NCI-H1436 treated with DMSO at 0.1 percent for 48 hours (cell line): ENCODE data around the gene YWHAQ.

ENCODE experiments used
- DNase-seq: peaks from one replicate; lab custom pipeline; 2025; lab: John Stamatoyannopoulos, UW

The YWHAQ gene

DNA sequence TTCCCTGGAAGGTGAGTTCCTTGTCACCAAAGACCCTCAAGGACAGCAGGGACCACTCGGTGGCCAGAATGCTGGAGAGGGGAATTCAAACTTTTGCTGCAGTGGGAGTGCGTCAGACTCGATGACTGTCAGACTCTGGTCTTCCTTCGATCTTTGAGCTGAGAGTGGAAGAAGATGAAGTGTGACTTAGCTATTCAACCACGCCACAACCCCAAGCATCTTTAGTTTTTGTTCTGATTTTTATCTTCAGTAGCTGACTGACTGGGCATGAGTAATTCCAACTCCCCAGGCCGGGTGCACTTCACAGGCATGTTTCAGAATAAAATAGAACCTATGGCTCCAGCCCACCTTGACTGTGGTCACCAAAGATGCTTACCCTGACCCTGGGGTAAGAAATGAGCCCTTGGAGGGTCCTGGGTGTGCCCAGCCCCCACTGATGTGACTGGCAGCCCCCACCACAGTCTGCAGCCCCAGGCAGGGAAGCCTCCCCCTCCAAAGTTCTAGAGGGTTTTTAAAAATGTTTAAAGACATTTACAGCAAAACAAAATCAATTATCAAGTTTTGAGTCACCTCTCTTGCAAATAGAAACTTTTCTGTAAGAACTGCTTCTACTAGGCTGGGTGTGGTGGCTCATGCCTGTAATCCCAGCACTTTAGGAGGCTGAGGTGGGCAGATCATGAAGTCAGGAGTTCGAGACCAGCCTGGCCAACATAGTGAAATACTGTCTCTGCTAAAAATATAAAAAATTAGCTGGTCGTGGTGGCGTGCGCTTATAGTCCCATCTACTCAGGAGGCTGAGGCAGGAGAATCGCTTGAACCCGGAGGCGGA lies 24.9 kb upstream of the YWHAQ start:
- no peak for DNase-seq

GRCh38 chr2:9654452-9655100 lies 23.8 kb upstream of the YWHAQ start:
- no peak for DNase-seq

- no peak for DNase-seq
Measured at GRCh38 chr2:9653485-9654271, 22.9 kb upstream of the YWHAQ start.

GRCh38 chr2:9652898-9653479 lies 22.2 kb upstream of the YWHAQ start:
- no peak for DNase-seq

DNA sequence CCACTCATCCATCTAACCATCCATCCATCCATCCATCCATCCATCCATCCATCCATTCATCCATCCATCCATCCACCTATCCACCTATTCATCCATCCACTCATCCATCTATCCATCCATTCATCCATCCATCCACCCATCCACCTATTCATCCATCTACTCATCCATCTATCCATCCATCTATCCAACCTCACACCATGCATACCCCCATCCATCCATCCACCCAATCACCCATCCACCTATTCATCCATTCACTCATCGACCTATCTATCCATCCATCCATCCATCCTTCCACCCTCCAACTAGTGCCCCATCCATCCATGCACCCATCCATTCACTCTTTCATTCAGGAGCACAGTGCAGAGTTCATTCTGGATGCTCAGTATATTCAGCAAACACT lies 21.5 kb upstream of the YWHAQ start:
- DNase-seq = no peak

DNA sequence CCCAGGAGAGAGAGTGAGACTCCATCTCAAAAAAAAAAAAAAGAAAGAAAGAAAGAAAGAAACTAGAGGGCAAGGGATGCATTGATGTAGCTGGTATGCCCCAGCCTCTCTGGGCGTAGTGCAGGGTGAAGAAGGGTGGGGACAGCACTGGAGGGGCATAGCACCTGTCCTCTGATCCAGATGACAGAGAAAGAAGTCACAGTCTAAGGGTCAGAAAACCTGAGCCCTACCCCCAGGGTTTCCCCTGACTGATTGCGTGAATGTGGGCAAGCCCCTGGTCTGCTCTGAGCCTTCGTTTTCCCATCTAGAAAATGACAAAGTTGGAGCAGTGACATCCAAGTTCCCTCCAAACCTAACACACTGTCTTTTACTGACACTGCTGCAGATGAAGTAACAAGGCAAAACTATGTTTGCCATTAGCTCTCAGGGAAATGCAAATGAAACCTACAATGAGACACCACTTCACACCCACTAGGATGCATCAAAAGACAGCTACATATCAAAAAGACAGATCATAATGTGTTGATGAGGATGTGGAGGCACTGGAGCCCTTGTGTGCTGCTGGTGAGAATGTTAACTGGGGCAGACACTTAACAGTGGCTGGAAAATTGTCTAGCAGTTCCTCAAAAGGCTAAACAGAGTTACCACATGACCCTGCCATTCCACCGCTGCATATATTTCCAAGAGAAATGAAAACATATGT lies 19.5 kb upstream of the YWHAQ start:
- no peak for DNase-seq

DNA sequence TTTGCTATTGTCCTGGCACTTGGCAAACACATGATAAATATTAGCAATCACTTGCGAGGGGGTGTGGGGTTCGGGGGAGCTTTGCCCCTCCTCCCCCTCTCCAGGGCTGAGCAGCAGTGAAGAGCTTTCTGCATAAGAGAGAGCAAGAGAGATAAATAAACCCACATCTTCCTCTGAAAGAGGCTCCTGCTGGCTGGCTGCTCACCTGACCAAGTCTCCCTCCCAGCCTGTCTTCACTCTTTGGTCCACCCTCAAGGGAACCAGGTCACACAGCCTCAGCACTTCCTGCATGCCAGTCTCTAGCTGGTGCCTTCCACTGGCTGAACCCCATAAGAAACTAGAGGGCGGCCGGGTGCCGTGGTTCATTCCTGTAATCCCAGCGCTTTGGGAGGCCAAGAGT lies 18.5 kb upstream of the YWHAQ start:
- no peak for DNase-seq

- no peak for DNase-seq
Measured at GRCh38 chr2:9648821-9649220, 18.0 kb upstream of the YWHAQ start.

DNA sequence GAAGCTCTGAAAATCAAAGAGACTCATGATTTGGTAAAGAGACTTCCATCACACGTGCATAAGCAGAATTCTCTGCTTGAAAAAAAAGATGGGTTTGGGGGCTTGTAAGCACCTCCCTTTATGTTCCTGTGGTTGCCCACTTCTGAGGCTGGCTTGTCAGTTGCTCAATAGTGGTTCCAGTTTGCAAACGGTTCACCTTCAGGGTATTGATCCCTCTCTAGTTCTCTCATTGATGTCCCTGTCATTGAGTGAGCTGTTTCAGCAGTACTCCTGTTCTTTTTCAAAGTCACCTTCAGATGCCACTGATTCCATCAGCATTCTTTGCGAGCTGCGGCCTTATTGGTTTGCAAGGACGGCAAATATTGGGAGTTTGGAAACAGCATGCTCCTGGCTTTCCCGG lies 17.1 kb upstream of the YWHAQ start:
- DNase-seq = no peak

DNA sequence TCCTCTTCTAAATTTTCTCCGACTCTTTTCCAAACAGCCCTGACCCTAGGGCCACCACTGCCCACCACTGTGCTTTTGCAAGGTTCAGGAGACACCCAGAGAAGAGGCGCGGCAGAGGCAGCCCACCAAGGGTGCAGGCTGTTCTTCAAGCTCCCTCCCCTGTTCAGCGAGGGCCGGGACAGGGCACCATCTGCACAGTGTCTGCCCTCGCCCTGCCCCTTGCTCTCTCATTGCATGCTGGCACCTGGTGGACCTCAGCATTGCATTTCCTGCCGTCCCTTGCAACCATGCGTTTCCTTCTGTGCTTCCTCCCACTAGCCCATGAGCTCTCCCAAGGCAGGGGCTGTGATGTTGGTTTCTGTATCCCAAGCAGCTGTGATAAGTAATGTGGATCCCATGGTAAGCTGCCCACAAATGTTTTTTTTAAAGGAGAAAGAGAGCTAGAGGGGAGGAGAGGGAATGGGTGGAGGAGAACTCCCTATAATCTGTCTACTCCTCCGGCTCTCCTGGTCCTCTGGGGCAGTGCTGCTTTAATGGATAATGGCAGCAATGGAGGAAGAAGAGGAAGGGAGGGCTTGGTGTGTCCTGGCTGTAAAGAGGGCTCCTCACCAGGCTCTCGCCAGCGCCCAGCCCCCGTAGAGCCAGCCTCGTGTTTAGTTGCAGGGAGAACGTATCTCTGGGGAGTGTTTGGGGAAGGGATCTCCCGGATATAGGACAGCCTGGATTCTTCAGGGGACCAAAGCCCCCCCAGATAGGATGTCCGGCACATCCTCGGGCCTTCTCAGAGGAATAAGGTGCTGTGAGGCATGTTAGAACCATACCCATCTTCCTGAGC lies 15.6 kb upstream of the YWHAQ start:
- DNase-seq = no peak

DNA sequence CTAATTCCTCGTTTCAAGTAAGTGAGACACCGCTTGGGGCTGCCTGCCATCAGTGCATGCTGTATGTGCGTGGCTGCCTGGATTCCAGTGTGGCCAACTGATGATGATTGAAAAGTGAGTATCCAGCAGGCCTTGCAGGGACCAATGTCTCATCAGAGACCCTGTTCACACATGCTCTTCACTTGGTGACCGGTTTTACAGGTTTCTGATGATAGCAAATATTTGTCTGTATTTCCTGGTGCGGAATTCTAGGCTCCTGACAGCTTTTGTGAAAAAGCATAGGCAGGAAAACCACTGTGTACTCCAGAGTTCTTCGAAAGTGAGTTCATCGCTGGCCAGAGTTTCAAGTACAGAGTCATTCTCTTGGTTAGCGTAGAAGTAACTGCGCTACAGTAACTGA lies 13.8 kb upstream of the YWHAQ start:
- no peak for DNase-seq

- DNase-seq = no peak
Measured at GRCh38 chr2:9644021-9644420, 13.2 kb upstream of the YWHAQ start.

- DNase-seq = no peak
Measured at GRCh38 chr2:9641641-9642040, 10.8 kb upstream of the YWHAQ start.

GRCh38 chr2:9640403-9641104 lies 9.8 kb upstream of the YWHAQ start:
- no peak for DNase-seq

GRCh38 chr2:9639740-9640343 lies 9.0 kb upstream of the YWHAQ start:
- no peak for DNase-seq

- no peak for DNase-seq
Measured at GRCh38 chr2:9639000-9639602, 8.3 kb upstream of the YWHAQ start.

- DNase-seq = no peak
Measured at GRCh38 chr2:9638532-9638931, 7.7 kb upstream of the YWHAQ start.

DNA sequence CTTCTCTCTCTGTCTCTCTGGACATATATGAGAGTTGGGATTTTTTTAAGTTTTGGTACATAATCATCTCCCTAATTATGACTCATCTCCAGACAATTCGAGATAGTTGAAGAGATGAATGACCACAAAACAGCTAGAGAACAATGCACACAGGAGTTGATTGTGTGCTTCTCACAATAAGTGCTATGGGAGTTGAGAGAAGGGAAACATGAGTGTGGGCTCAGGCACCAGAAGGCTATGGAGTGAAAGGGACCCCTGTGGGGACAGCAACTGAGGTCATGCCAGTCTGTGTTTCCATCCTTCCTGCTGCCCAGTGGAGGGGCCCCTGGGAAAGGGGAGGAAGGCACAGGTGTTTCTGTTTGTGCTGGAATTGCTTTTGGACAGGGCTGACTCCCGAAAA lies 6.5 kb upstream of the YWHAQ start:
- DNase-seq = no peak

DNA sequence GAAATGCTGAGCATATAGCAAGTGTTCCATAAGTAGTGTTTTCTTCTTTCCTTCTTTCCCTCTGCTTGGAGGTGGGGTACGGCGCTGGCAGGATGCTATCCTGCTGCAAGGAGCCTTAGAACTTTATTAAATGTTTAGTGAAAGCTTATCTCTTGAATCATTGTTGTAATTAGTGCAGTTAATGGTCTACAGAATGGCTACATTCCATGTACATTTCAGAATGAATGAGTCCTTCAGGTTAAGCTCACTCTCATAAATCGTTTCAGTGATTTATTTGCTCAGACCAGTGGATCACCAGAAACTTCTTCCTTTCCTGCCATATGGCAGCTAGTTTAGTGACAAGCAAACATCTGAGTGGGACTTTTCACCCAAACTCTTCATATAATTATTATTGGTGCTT lies 3.3 kb upstream of the YWHAQ start:
- DNase-seq = no peak
